Tibial artery (tissue), 4 donors: ENCODE results near the gene GALNT18.

Experiments
- DNase-seq, 2 donors: peaks; one replicate each; pipeline ENCODE4 v3.0.0-alpha.2; 2019
- H3K27ac ChIP-seq, 2 donors: fragments of 200-600 bp; sonication (generic) in 1 of 2; 1 replicate in 1 of 2; 2 replicates in 1 of 2; pipeline ENCODE4 v1.5.1; 2018 to 2019; ENCODE audit warnings: mild to moderate bottlenecking in 1 of 2
- H3K27me3 ChIP-seq, 2 donors: fragments of 200-600 bp; sonication (generic) in 1 of 2; one replicate each; pipeline versions ENCODE4 v1.5.1 to v1.6.0; 2016 to 2019
- H3K36me3 ChIP-seq, 3 donors: fragments of 200-600 bp; sonication (generic) in 2 of 3; one replicate each; pipeline ENCODE4 v1.5.1; 2016 to 2019; ENCODE audit warnings: mild to moderate bottlenecking in 2 of 3
- H3K4me1 ChIP-seq, 4 donors: fragments of 200-600 bp; sonication (generic) in 2 of 4; 1 replicate in 3 of 4; 2 replicates in 1 of 4; pipeline ENCODE4 v1.5.1; 2016 to 2019
- H3K4me3 ChIP-seq, 2 donors: fragments of 200-600 bp; sonication (generic) in 1 of 2; 1 replicate in 1 of 2; 2 replicates in 1 of 2; pipeline ENCODE4 v1.5.1; 2018 to 2019; ENCODE audit warnings: mild to moderate bottlenecking in 2 of 2
- H3K9me3 ChIP-seq, 3 donors: fragments of 200-600 bp; sonication (generic) in 1 of 3; one replicate each; pipeline ENCODE4 v1.5.1; 2016 to 2019
- CTCF ChIP-seq, 2 experiments: fragments of 200-600 bp in 1 of 2; fragments of 450-650 bp in 1 of 2; IDR thresholded peaks; one replicate each; pipeline ENCODE4 v1.5.1; 2017 to 2019; ENCODE audit warnings: antibody characterized with exemption in 2 of 2, mild to moderate bottlenecking in 1 of 2, moderate library complexity in 1 of 2
- intact Hi-C: fragments of 100-400 bp; cut with DNase I; formaldehyde crosslinking; loops from one replicate; pipeline ENCODE4 v1.15.0; 2023; ENCODE audit warnings: low total_unique reads

GALNT18 gene

GRCh38 chr11:11588243-11588642 is 33.6 kb downstream of the GALNT18 start:
- TF ChIP-seq CTCF (IDR thresholded peaks at IDR 0.05) = no peak
- no peaks in the 10 kb centered on the region for H3K9me3 ChIP-seq
- DNase-seq = no peak
- H3K27me3 ChIP-seq = no peaks in the 10 kb centered on the region
- H3K36me3 ChIP-seq = no peaks in the 10 kb centered on the region
- intact Hi-C loops = no loop called here
- H3K4me1 ChIP-seq = peaks cover 0 to 70% (median 25%) of the 10 kb centered on the region in 4 donors
- no peak overlapping the region for H3K4me3 ChIP-seq
- peak overlapping the region; percentile 61 to 77 for H3K27ac ChIP-seq

GRCh38 chr11:11587122-11587521 is 34.7 kb downstream of the GALNT18 start:
- Histone ChIP-seq H3K27me3 (no peaks in the 10 kb centered on the region), H3K4me1 (peaks cover 0 to 79% (median 31%) of the 10 kb centered on the region in 4 donors), H3K36me3 (no peaks in the 10 kb centered on the region), H3K27ac (peak overlapping the region; percentile 61 to 77), H3K9me3 (no peaks in the 10 kb centered on the region), H3K4me3 (no peak overlapping the region)
- no peak for TF ChIP-seq CTCF (IDR thresholded peaks at IDR 0.05)
- intact Hi-C loops = no loop called here
- peak in 1 of 2 donors; percentile 65 for DNase-seq

GRCh38 chr11:11586465-11586864 is 35.3 kb downstream of the GALNT18 start:
- no peak for DNase-seq
- intact Hi-C loops = no loop called here
- no peak overlapping the region for H3K4me3 ChIP-seq
- peak overlapping the region; percentile 61 to 77 for H3K27ac ChIP-seq
- H3K4me1 ChIP-seq = peaks cover 0 to 86% (median 35%) of the 10 kb centered on the region in 4 donors
- H3K27me3 ChIP-seq = no peaks in the 10 kb centered on the region
- H3K36me3 ChIP-seq = no peaks in the 10 kb centered on the region
- no peaks in the 10 kb centered on the region for H3K9me3 ChIP-seq
- TF ChIP-seq CTCF (IDR thresholded peaks at IDR 0.05) = no peak

GRCh38 chr11:11584937-11585336 is 36.9 kb downstream of the GALNT18 start:
- H3K27ac ChIP-seq = peak overlapping the region; percentile 46 to 77
- H3K9me3 ChIP-seq = no peaks in the 10 kb centered on the region
- DNase-seq = no peak
- TF ChIP-seq CTCF (IDR thresholded peaks at IDR 0.05) = no peak
- H3K4me1 ChIP-seq = peaks cover 0 to 97% (median 47%) of the 10 kb centered on the region in 4 donors
- intact Hi-C loops = no loop called here
- H3K36me3 ChIP-seq = no peaks in the 10 kb centered on the region
- no peaks in the 10 kb centered on the region for H3K27me3 ChIP-seq
- H3K4me3 ChIP-seq = no peak overlapping the region

- peak in 1 of 2 donors; percentile 58 for DNase-seq
- Histone ChIP-seq H3K9me3 (no peaks in the 10 kb centered on the region), H3K36me3 (no peaks in the 10 kb centered on the region), H3K27ac (peak overlapping the region; percentile 46 to 77), H3K4me3 (no peak overlapping the region), H3K27me3 (no peaks in the 10 kb centered on the region), H3K4me1 (peaks cover 0 to 95% (median 46%) of the 10 kb centered on the region in 4 donors)
- TF ChIP-seq CTCF (IDR thresholded peaks at IDR 0.05) = no peak
- intact Hi-C loops = no loop called here
Observed at GRCh38 chr11:11584530-11584810, 37.3 kb downstream of the GALNT18 start.
